ENCODE measurements around the gene FARP2. TPM values are rescaled to one million over a fixed set of nuclear protein-coding genes. Genes with fewer than 3 reads are reported as not detected.

The FARP2 gene
- total RNA-seq, 4 donors from 2014 or later = 10.7 to 20.1 (median 13.6) TPM

DNA sequence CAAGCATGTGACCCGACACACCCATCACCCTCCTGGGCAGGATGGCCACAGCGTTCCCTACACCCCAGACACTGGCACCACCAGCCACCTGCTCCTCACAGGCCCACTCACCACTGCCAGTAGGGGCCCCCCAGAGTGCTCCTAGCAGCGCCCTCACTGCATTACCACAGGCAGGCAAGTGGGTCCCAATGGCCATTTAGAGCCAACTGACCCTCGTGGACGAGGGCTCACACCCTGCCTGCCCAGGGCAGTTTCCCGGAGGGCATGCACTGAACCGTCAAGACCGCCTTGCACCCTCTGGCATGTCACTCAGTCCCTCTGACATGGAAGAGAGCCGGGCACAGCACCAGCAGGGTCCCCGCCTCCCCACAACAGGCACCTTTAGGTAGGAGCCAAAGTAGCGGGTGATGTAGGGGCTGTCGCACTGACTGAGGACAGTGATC lies 145.0 kb downstream of the FARP2 start:
- Histone ChIP-seq H3K36me3 (peaks cover 0 to 42% of the 10 kb centered on the region in 2 donors), H3K4me1 (peaks cover 64 to 69% of the 10 kb centered on the region in 2 donors)
- intact Hi-C loops (cut with DNase I; ENCODE audit: low total_unique reads) = no loop called here

DNA sequence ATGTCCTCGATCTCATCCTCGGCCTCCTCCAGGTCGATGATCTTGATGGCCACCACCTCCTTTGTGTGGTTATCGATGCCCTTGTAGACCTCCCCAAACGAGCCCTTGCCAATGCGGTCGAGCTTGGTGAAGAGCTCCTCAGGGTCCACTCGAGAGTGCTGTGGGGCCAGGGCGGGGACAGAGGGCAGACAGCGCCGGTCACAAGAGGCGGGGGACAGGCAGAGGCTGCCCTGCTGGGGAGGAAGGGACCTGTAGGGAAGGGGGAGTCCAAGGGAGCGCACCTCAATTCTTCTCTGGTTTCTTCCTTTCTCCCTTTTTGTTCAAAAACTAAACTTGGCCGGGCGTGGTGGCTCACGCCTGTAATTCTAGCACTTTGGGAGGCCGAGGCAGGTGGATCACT lies 145.5 kb downstream of the FARP2 start:
- H3K9me3 ChIP-seq = no peaks in the 10 kb centered on the region
- ATAC-seq (no peak), DNase-seq (no peak)
- in situ Hi-C loops (cut with MboI; ENCODE audit: low sequenced_read_pairs in 4 of 4) = no loop called here
- H3K27ac ChIP-seq = peak overlapping the region; percentile 93 to 98 (median 96)
- no peaks in the 10 kb centered on the region for H3K27me3 ChIP-seq
- H3K4me3 ChIP-seq = no peak overlapping the region
- no peak for TF ChIP-seq POLR2A (IDR thresholded peaks at IDR 0.05)
- intact Hi-C loops (cut with DNase I; ENCODE audit: low total_unique reads) = no loop called here
- H3K36me3 ChIP-seq = peaks cover 0 to 37% of the 10 kb centered on the region in 2 donors
- peaks cover 68 to 71% of the 10 kb centered on the region in 2 donors for H3K4me1 ChIP-seq

More for the DNA sequence above, 145.0 kb downstream of the FARP2 start:
- in situ Hi-C loops (cut with MboI; ENCODE audit: low sequenced_read_pairs in 4 of 4) = no loop called here
- Histone ChIP-seq H3K27me3 (no peaks in the 10 kb centered on the region), H3K4me3 (no peak overlapping the region), H3K9me3 (no peaks in the 10 kb centered on the region), H3K27ac (peak overlapping the region; percentile 93 to 98 (median 96))
- DNase-seq (no peak), ATAC-seq (no peak)
- TF ChIP-seq, protein P1, sequence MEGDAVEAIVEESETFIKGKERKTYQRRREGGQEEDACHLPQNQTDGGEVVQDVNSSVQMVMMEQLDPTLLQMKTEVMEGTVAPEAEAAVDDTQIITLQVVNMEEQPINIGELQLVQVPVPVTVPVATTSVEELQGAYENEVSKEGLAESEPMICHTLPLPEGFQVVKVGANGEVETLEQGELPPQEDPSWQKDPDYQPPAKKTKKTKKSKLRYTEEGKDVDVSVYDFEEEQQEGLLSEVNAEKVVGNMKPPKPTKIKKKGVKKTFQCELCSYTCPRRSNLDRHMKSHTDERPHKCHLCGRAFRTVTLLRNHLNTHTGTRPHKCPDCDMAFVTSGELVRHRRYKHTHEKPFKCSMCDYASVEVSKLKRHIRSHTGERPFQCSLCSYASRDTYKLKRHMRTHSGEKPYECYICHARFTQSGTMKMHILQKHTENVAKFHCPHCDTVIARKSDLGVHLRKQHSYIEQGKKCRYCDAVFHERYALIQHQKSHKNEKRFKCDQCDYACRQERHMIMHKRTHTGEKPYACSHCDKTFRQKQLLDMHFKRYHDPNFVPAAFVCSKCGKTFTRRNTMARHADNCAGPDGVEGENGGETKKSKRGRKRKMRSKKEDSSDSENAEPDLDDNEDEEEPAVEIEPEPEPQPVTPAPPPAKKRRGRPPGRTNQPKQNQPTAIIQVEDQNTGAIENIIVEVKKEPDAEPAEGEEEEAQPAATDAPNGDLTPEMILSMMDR (IDR thresholded peaks at IDR 0.05 in 4 of 5, conservative IDR thresholded peaks at IDR 0.05 in 1 of 5) = no peak
- no peak for TF ChIP-seq POLR2A (IDR thresholded peaks at IDR 0.05)

DNA sequence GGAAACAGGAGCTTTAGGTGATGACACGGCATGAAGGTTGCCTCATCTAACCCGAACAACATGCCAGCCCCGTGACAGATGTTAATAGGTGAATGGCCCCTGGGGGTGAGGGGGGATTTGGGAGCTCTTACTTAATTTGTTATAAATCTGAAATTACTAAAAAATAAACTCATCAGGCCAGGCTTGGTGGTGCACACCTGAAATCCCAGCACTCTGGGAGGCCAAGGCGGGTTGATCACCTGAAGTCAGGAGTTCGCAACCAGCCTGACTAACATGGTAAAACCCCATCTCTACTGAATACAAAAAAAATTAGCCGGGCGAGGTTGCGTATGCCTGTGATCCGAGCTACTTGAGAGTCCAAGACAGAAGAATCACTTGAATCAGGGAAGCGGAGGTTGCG lies 146.2 kb downstream of the FARP2 start:
- no peak overlapping the region for H3K4me3 ChIP-seq
- H3K27ac ChIP-seq = peak overlapping the region; percentile 93 to 98 (median 96)
- ATAC-seq (no peak), DNase-seq (peak in 1 of 2 donors; percentile 65)
- H3K27me3 ChIP-seq = no peaks in the 10 kb centered on the region
- no peak for TF ChIP-seq POLR2A (IDR thresholded peaks at IDR 0.05)
- TF ChIP-seq, protein P1 (IDR thresholded peaks at IDR 0.05 in 4 of 5, conservative IDR thresholded peaks at IDR 0.05 in 1 of 5) = no peak
- intact Hi-C loops (cut with DNase I; ENCODE audit: low total_unique reads) = no loop called here
- no peaks in the 10 kb centered on the region for H3K9me3 ChIP-seq
- peaks cover 0 to 30% of the 10 kb centered on the region in 2 donors for H3K36me3 ChIP-seq
- peaks cover 74 to 79% of the 10 kb centered on the region in 2 donors for H3K4me1 ChIP-seq
- in situ Hi-C loops (cut with MboI; ENCODE audit: low sequenced_read_pairs in 4 of 4) = no loop called here

DNA sequence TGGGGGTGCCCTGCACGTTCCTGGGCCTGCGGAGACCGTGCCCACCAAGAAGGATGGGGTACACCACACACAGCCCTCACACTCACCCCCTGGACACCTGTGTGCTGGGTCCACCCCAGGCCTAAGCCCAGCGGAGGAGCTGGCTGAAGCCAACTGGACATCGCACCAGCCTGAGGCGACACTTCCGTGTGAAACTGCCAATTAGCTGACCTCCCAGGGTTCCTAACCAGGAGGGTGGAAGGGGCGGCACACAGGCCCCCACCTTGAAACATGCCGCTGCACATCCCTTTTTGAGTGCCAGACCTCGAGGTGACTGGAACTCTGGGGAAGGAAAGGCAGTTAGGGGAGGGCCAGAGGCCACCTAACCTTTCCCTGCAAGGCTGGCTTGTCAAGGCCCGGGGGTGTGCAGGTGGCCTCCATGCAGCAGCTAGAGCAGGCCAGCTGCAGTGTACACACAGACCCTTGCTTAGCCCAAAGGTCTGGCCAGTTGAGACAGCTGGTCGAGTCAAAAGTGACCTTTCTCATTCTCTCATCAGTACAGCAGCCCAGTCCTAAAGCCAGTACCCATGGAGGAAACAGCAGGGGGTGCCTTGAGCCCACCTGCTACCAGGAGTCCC lies 147.8 kb downstream of the FARP2 start:
- TF ChIP-seq, protein P1 (IDR thresholded peaks at IDR 0.05 in 4 of 5, conservative IDR thresholded peaks at IDR 0.05 in 1 of 5) = no peak
- no peak for TF ChIP-seq POLR2A (IDR thresholded peaks at IDR 0.05)
- in situ Hi-C loops (cut with MboI; ENCODE audit: low sequenced_read_pairs in 4 of 4) (no loop called here), intact Hi-C loops (cut with DNase I; ENCODE audit: low total_unique reads) (loop anchor here (2.0 kb wide), 2 partner anchors 139 to 147 kb away; partner anchors contain the start of gene FARP2)
- ATAC-seq (no peak), DNase-seq (no peak)
- no peak overlapping the region for H3K4me3 ChIP-seq
- peaks cover 74 to 83% of the 10 kb centered on the region in 2 donors for H3K4me1 ChIP-seq
- H3K27ac ChIP-seq = peak overlapping the region; percentile 93 to 98 (median 96)
- H3K9me3 ChIP-seq = no peaks in the 10 kb centered on the region
- H3K36me3 ChIP-seq = peaks cover 0 to 15% of the 10 kb centered on the region in 2 donors
- no peaks in the 10 kb centered on the region for H3K27me3 ChIP-seq

DNA sequence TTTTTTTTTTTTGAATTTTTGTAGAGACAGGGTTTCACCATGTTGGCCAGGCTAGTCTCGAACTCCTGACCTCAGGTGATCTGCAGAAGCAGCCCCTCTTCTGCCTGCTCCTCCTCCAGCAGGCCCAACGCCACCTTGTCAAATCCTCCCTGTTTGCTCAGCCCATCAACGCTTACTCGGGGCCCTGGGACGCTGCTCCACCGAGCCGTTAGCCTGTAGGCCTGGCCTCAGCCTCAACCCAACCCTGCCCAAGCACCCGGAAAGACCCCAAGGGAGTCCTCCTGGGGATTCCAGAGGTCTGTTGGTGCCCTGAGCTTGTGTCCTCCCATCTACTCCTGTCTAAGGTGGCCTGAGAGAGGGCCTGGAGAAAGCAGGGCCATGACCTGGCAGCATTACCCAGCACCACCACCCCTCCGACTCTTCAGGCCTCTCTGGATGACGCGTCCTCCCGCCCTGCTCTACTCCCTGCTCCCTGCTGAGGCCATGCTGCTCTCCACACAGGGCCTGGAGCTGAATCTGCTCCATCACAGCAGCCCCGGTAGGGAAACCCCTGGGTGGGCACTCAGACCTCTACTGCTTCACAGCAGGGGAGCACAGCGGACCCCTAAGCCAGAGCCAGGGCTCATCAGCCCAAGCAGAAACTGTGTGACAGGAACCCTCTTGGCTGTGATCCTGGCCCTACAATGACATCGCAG lies 149.1 kb downstream of the FARP2 start:
- DNase-seq (peak in 1 of 2 donors; percentile 39), ATAC-seq (peak in 1 of 2 donors; percentile 4)
- peaks cover 0 to 11% of the 10 kb centered on the region in 2 donors for H3K36me3 ChIP-seq
- no peak for TF ChIP-seq POLR2A (IDR thresholded peaks at IDR 0.05)
- TF ChIP-seq, protein P1 (IDR thresholded peaks at IDR 0.05 in 4 of 5, conservative IDR thresholded peaks at IDR 0.05 in 1 of 5) = no peak
- H3K27ac ChIP-seq = peak overlapping the region; percentile 93 to 98 (median 96)
- intact Hi-C loops (cut with DNase I; ENCODE audit: low total_unique reads) = loop anchor here (2.0 to 5.0 kb wide), 7 partner anchors 107 to 508 kb away; partner anchors contain the start of genes FARP2 and SNED1
- peaks cover 76 to 86% of the 10 kb centered on the region in 2 donors for H3K4me1 ChIP-seq
- peak overlapping the region; percentile 6 to 45 (median 18) for H3K4me3 ChIP-seq
- no peaks in the 10 kb centered on the region for H3K9me3 ChIP-seq
- H3K27me3 ChIP-seq = no peaks in the 10 kb centered on the region
- in situ Hi-C loops (cut with MboI; ENCODE audit: low sequenced_read_pairs in 4 of 4) = no loop called here

Measured in gastrocnemius medialis (tissue), 4 donors.